GM04504 (cell line): ENCODE data around the gene CISD1.

Experiments
- DNase-seq: peaks from one replicate; pipeline ENCODE4 v3.0.0-alpha.2; 2012; ENCODE audit warnings: low read depth

CISD1 gene

GRCh38 chr10:58266003-58266825, 2.7 kb upstream of the CISD1 start:
- no peak for DNase-seq

GRCh38 chr10:58266826-58267712, 1.9 kb upstream of the CISD1 start:
- DNase-seq, result no peak

- DNase-seq, result peak; percentile 83
Observed at GRCh38 chr10:58267713-58268453, 1.1 kb upstream of the CISD1 start, which contains the start of gene IPMK. Gene IPMK, minus strand, starts transcription at chr10:58267894. Its CDS starts 283 bp downstream, at chr10:58267611.

GRCh38 chr10:58268454-58268945, 462 bp upstream of the CISD1 start:
- DNase-seq, result no peak

GRCh38 chr10:58269782-58270290, 874 bp downstream of the CISD1 start:
- no peak for DNase-seq

GRCh38 chr10:58275261-58275660, 6.3 kb downstream of the CISD1 start:
- DNase-seq, result no peak

GRCh38 chr10:58275908-58276307, 6.9 kb downstream of the CISD1 start:
- no peak for DNase-seq

- DNase-seq, result no peak
Observed at GRCh38 chr10:58278274-58278961, 9.5 kb downstream of the CISD1 start.

GRCh38 chr10:58278962-58279307, 10.0 kb downstream of the CISD1 start:
- no peak for DNase-seq

GRCh38 chr10:58280477-58280876, 11.5 kb downstream of the CISD1 start:
- no peak for DNase-seq

GRCh38 chr10:58281092-58281752, 12.3 kb downstream of the CISD1 start:
- DNase-seq, result no peak

GRCh38 chr10:58282615-58283014, 13.7 kb downstream of the CISD1 start:
- no peak for DNase-seq

- DNase-seq, result no peak
Observed at GRCh38 chr10:58291538-58292174, 22.7 kb downstream of the CISD1 start.

- DNase-seq, result no peak
Observed at GRCh38 chr10:58293989-58294388, 25.0 kb downstream of the CISD1 start.

GRCh38 chr10:58299580-58299979, 30.6 kb downstream of the CISD1 start:
- peak; percentile 21 for DNase-seq

- no peak for DNase-seq
Observed at GRCh38 chr10:58300676-58301075, 31.7 kb downstream of the CISD1 start.

- no peak for DNase-seq
Observed at GRCh38 chr10:58302254-58302653, 33.3 kb downstream of the CISD1 start.

GRCh38 chr10:58304099-58304633, 35.2 kb downstream of the CISD1 start:
- DNase-seq, result no peak

- DNase-seq, result no peak
Observed at GRCh38 chr10:58305821-58306220, 36.9 kb downstream of the CISD1 start.

GRCh38 chr10:58307676-58308075, 38.7 kb downstream of the CISD1 start:
- DNase-seq, result no peak
